A549 (cell line): Measurements from ENCODE around the gene CD200R1. TPM values are rescaled to one million over a fixed set of nuclear protein-coding genes. Genes with fewer than 3 reads are reported as not detected.

ENCODE experiments used
- ATAC-seq, 2 experiments: fragments of 200-7000 bp in 1 of 2; fragments of >200 bp in 1 of 2; cut with Nextera tagmentation in 1 of 2; cut with Tn5 transposase in 1 of 2; 3 replicates each; pipeline versions ENCODE4 v1.8.0 to v1.9.1; 2018 to 2020; ENCODE audit warnings: mild to moderate bottlenecking in 1 of 2, moderate library complexity in 1 of 2
- CTCF ChIA-PET: fragments of 300-600 bp; sonication (Branson Sonifier 250); formaldehyde crosslinking; extraction: SDS; loops from one replicate; lab custom pipeline; 2021; ENCODE audit warnings: antibody characterized with exemption, inconsistent platforms; lab: Yijun Ruan, JAX
- POLR2A ChIA-PET: fragments of 350-600 bp; formaldehyde crosslinking; extraction: SDS; loops from one replicate; lab custom pipeline; 2021; ENCODE audit warnings: antibody characterized with exemption, inconsistent platforms; lab: Yijun Ruan, JAX
- DNase-seq, 2 experiments: peaks; one replicate each; pipeline versions ENCODE4 v3.0.0 to v3.0.0-alpha.2; 2011 to 2016; ENCODE audit warnings: low read depth in 1 of 2, low spot score in 1 of 2
- FAIRE-seq: peaks from 2 replicates; lab custom pipeline; 2011; peaks lifted over from hg19 to GRCh38; lab: Jason Lieb, UNC
- H3K27ac ChIP-seq, 2 experiments: fragments of >200 bp; sonication (Bioruptor Twin); formaldehyde crosslinking; 3 replicates each; pipeline ENCODE4 v1.5.1; 2016 to 2017
- H3K4me1 ChIP-seq: fragments of >200 bp; sonication (Bioruptor Twin); formaldehyde crosslinking; 3 replicates; pipeline ENCODE4 v1.6.1; 2016
- H3K4me2 ChIP-seq: fragments of >200 bp; sonication (Bioruptor Twin); formaldehyde crosslinking; 3 replicates; pipeline ENCODE4 v1.6.1; 2016
- H3K4me3 ChIP-seq: fragments of >200 bp; sonication (Bioruptor Twin); formaldehyde crosslinking; 3 replicates; pipeline ENCODE4 v1.5.1; 2016
- H3K9me3 ChIP-seq: fragments of >200 bp; sonication (Bioruptor Twin); formaldehyde crosslinking; 3 replicates; pipeline ENCODE4 v1.6.1; 2016
- EHF ChIP-seq: fragments of 250-450 bp; sonication (Bioruptor Pico); IDR thresholded peaks from 2 replicates; pipeline ENCODE4 v1.5.0; 2020; ENCODE audit warnings: mild to moderate bottlenecking
- ZFP36 ChIP-seq: fragments of 450-650 bp; IDR thresholded peaks from 2 replicates; pipeline ENCODE4 v1.6.1; 2014; ENCODE audit warnings: borderline replicate concordance; ENCODE audit not compliant: partially characterized antibody
- WGBS: methylation state at CpG from one replicate; pipeline ENCODE4 v1.1.6; 2017; ENCODE audit errors: missing lambda C conversion rate; 5-methylcytosine and 5-hydroxymethylcytosine counted together
- polyA plus RNA-seq, 4 experiments: library from polyadenylated mRNA; depleted of rRNA in 3 of 4; stranded (reverse); fragments of >200 nt; fragmentation: RNase III in 1 of 4; extraction: RNeasy Plus Mini Kit Qiagen cat#74134 plus additional on column Dnase treatment in 1 of 4; gene quantifications; 2 replicates in 3 of 4; 3 replicates in 1 of 4; pipeline ENCODE4 v1.2.3, GENCODE V29; 2011 to 2017
- TF ChIP-seq, protein P1 (sequence below): fragments of 450-650 bp; IDR thresholded peaks from 2 replicates; pipeline ENCODE4 v1.6.1; 2014; ENCODE audit warnings: antibody characterized with exemption
- TF ChIP-seq, protein P2 (sequence below): fragments of >200 bp; sonication (Bioruptor Twin); formaldehyde crosslinking; IDR thresholded peaks from 3 replicates; pipeline ENCODE4 v1.6.1; 2016

The CD200R1 gene
- polyA plus RNA-seq, 2 of the 4 experiments (the other 2 are of a cell fraction) = 0.08 to 0.12 TPM

DNA sequence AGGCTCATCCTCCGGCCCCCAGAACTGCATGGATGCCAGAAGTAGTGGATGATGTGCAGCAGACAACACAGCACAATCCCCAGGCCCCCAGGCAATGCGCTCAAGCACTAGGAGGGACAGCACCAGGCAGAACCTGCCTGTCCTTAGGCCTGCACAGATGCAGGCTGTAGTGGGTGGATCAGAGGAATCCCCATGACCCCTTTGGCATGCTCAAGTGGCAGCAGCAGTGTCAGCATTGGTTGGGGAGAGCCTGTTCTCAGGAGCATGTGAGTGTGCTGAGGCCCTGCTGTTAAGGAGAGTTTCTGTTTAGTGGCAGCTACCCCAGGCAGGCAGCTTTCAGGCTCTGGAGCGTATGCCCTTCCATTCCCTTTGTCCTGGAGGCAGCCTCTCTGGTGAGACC lies 103.2 kb downstream of the CD200R1 start:
- no peak for FAIRE-seq
- no peak overlapping the region for H3K4me2 ChIP-seq
- TF ChIP-seq EHF (no peak), ZFP36 (no peak)
- TF ChIP-seq, protein P1, sequence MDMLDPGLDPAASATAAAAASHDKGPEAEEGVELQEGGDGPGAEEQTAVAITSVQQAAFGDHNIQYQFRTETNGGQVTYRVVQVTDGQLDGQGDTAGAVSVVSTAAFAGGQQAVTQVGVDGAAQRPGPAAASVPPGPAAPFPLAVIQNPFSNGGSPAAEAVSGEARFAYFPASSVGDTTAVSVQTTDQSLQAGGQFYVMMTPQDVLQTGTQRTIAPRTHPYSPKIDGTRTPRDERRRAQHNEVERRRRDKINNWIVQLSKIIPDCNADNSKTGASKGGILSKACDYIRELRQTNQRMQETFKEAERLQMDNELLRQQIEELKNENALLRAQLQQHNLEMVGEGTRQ = no peak
- TF ChIP-seq, protein P2, sequence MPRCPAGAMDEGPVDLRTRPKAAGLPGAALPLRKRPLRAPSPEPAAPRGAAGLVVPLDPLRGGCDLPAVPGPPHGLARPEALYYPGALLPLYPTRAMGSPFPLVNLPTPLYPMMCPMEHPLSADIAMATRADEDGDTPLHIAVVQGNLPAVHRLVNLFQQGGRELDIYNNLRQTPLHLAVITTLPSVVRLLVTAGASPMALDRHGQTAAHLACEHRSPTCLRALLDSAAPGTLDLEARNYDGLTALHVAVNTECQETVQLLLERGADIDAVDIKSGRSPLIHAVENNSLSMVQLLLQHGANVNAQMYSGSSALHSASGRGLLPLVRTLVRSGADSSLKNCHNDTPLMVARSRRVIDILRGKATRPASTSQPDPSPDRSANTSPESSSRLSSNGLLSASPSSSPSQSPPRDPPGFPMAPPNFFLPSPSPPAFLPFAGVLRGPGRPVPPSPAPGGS = no peak
- TF ChIP-seq, all 56 proteins: peak for 0
- no peak for ATAC-seq
- no peaks in the 10 kb centered on the region for H3K4me1 ChIP-seq
- 57% methylated on average over 3 of the region's 3 CpGs for WGBS
- H3K4me3 ChIP-seq = no peak overlapping the region
- ChIA-PET POLR2A (no interaction called here), CTCF (no interaction called here)
- no peak for DNase-seq
- no peak overlapping the region for H3K27ac ChIP-seq
- H3K9me3 ChIP-seq = peaks cover 14% of the 10 kb centered on the region; the same call in 1 of the 3 replicates

Other genes with a start within 250 kb of the CD200R1 start
- 0.10 and 0.26 TPM in 2 replicates for gene CD200R1L, start 128.2 kb downstream of the CD200R1 start, polyA plus RNA-seq (2011; rRNA removed)
- gene CD200R1L, start 128.2 kb downstream of the CD200R1 start, polyA plus RNA-seq (2017; fragmentation: RNase III; extraction: RNeasy Plus Mini Kit Qiagen cat#74134 plus additional on column Dnase treatment) = 0.09 TPM in 1 of 3 replicates, not detected in the others
- 25.9 and 26.6 TPM in 2 replicates for gene GTPBP8, start 15.9 kb upstream of the CD200R1 start, polyA plus RNA-seq (2011; rRNA removed)
- gene GTPBP8, start 15.9 kb upstream of the CD200R1 start, polyA plus RNA-seq (2017; fragmentation: RNase III; extraction: RNeasy Plus Mini Kit Qiagen cat#74134 plus additional on column Dnase treatment) = 18.0 to 18.9 TPM (median 18.3 TPM) in 3 replicates
- gene BOC, start 236.5 kb upstream of the CD200R1 start, polyA plus RNA-seq (2011; rRNA removed) = 4.0 and 5.7 TPM in 2 replicates
- gene BOC, start 236.5 kb upstream of the CD200R1 start, polyA plus RNA-seq (2017; fragmentation: RNase III; extraction: RNeasy Plus Mini Kit Qiagen cat#74134 plus additional on column Dnase treatment) = 3.4 to 4.0 TPM (median 3.6 TPM) in 3 replicates